ENCODE results near the gene SELENOO.

The SELENOO gene

GRCh38 chr22:50179937-50180726 is 20.7 kb upstream of the SELENOO start:
- no peak overlapping the region for H3K4me3 ChIP-seq
- TF ChIP-seq, protein P1, sequence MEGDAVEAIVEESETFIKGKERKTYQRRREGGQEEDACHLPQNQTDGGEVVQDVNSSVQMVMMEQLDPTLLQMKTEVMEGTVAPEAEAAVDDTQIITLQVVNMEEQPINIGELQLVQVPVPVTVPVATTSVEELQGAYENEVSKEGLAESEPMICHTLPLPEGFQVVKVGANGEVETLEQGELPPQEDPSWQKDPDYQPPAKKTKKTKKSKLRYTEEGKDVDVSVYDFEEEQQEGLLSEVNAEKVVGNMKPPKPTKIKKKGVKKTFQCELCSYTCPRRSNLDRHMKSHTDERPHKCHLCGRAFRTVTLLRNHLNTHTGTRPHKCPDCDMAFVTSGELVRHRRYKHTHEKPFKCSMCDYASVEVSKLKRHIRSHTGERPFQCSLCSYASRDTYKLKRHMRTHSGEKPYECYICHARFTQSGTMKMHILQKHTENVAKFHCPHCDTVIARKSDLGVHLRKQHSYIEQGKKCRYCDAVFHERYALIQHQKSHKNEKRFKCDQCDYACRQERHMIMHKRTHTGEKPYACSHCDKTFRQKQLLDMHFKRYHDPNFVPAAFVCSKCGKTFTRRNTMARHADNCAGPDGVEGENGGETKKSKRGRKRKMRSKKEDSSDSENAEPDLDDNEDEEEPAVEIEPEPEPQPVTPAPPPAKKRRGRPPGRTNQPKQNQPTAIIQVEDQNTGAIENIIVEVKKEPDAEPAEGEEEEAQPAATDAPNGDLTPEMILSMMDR (IDR thresholded peaks at IDR 0.05) = no peak

GRCh38 chr22:50180727-50181521 is 19.9 kb upstream of the SELENOO start:
- Histone ChIP-seq H3K4me1 (peaks cover 0 to 38% (median 11%) of the 10 kb centered on the region in 4 donors), H3K4me3 (no peak overlapping the region), H3K36me3 (no peaks in the 10 kb centered on the region), H3K27me3 (peaks cover 0 to 50% of the 10 kb centered on the region in 2 donors), H3K27ac (no peak overlapping the region), H3K9me3 (no peaks in the 10 kb centered on the region)
- TF ChIP-seq, protein P1 (IDR thresholded peaks at IDR 0.05) = no peak
- intact Hi-C loops (cut with DNase I; ENCODE audit: low total_unique reads) = loop anchor here (5.0 kb wide), 1 partner anchor 324 kb away; no protein-coding TSS in a partner anchor
- no peak for DNase-seq

More at GRCh38 chr22:50179937-50180726, 20.7 kb upstream of the SELENOO start:
- H3K4me1 ChIP-seq = peaks cover 0 to 35% (median 8%) of the 10 kb centered on the region in 4 donors
- DNase-seq = no peak
- intact Hi-C loops (cut with DNase I; ENCODE audit: low total_unique reads) = loop anchor here (5.0 kb wide), 1 partner anchor 323 kb away; no protein-coding TSS in a partner anchor
- no peak overlapping the region for H3K27ac ChIP-seq
- H3K9me3 ChIP-seq = no peaks in the 10 kb centered on the region
- H3K36me3 ChIP-seq = no peaks in the 10 kb centered on the region
- peaks cover 0 to 58% of the 10 kb centered on the region in 2 donors for H3K27me3 ChIP-seq

DNA sequence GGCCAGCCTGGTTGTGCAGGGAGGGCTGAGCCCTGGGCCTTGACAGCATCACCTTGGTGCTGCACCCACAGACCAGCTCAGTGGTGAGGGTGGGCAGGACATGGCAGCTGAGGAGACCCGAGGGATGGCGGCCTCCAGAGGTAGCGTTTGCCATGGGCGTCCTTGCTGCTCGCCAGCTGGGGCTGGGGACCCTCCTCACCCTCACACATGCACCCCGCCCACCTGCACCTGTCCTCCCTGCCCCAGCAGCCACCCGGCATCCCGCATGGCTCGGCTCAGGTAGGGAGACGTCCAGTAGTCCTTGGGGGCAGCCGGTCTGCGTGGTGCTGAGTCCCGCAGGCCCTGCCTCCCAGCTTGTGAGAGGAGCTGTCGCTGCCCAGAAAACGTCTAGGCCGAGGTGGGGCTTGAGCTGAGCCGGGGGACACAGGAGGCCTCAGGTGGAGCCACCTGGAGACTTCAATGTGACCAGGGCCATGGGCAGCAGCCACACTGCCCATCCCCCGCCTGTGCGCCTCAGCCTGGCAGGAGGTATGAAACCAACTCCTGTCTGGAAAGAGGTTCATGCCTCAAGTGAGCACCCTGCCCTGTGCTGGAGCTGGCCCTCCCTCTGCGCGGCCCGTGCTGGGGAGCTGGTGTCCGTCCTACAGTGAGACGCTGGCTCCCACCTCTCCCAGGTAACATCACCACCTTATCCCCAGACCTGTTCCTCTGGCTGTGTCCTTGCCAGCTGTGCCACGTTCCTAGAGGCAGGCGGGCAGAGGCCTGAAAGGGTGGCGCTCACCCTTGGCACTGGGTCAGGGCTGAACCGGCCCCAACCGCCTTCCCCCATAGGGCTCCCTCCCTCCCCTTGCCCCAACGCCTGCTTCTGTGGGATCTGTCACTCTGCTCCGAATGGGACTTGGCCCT is 18.4 kb upstream of the SELENOO start:
- H3K9me3 ChIP-seq = no peaks in the 10 kb centered on the region
- H3K4me1 ChIP-seq = peaks cover 0 to 51% (median 21%) of the 10 kb centered on the region in 4 donors
- no peaks in the 10 kb centered on the region for H3K36me3 ChIP-seq
- intact Hi-C loops (cut with DNase I; ENCODE audit: low total_unique reads) = loop anchor here (5.0 kb wide), 1 partner anchor 325 kb away; no protein-coding TSS in a partner anchor
- TF ChIP-seq, protein P1 (IDR thresholded peaks at IDR 0.05) = no peak
- no peak overlapping the region for H3K4me3 ChIP-seq
- H3K27ac ChIP-seq = no peak overlapping the region
- H3K27me3 ChIP-seq = peaks cover 0 to 36% of the 10 kb centered on the region in 2 donors
- DNase-seq = no peak

DNA sequence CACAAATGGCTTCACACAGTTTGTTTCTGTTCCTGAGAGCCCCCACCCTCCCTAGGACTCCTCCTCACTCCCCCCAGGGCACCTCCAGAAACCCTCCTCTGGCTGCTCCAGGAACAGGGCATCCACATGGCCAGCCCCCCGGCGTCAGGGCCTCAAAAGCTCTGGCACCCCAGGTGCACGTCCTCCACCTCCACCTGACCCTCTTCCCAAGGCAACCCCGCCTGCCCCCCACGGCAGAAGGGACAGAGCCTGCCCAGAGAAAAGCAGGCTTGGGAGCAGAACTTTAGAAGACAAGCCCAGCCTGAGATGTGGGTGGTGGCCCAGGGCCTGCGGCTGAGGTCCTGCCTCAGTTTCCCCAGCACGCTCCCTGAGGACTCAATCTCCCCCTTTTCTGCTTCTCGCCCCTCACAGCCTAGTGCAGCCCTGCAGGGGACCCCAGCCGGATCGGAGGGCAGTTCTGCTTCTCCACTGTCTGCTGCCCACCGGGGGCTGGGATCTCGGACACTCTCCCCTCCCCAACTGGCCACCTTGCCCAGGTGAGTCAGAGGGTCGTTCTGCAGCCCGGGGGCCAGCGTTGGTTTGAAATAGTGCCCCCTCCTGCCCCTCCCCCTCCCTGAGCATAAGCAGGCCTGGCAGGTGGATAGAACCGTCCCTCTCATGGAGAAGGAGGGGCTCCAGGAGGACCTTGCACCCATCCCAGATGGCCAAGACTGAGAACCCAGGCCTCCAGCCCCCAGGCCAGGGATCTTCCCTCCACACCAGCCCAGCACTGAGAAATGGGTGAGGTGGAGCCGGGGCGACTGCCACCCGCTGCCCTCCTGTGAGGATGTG is 17.5 kb upstream of the SELENOO start:
- TF ChIP-seq, protein P1 (IDR thresholded peaks at IDR 0.05) = no peak
- no peaks in the 10 kb centered on the region for H3K36me3 ChIP-seq
- intact Hi-C loops (cut with DNase I; ENCODE audit: low total_unique reads) = loop anchor here (5.0 kb wide), 1 partner anchor 326 kb away; no protein-coding TSS in a partner anchor
- H3K9me3 ChIP-seq = no peaks in the 10 kb centered on the region
- no peak for DNase-seq
- peaks cover 0 to 26% of the 10 kb centered on the region in 2 donors for H3K27me3 ChIP-seq
- peaks cover 0 to 47% (median 21%) of the 10 kb centered on the region in 4 donors for H3K4me1 ChIP-seq
- H3K4me3 ChIP-seq = no peak overlapping the region
- H3K27ac ChIP-seq = no peak overlapping the region
